Measurements from ENCODE around the gene SP2. TPM values are rescaled to one million over a fixed set of nuclear protein-coding genes. Genes with fewer than 3 reads are reported as not detected.

Gene SP2
- total RNA-seq, 6 donors from 2014 or later: 7.6 to 19.4 (median 13.1) TPM

DNA sequence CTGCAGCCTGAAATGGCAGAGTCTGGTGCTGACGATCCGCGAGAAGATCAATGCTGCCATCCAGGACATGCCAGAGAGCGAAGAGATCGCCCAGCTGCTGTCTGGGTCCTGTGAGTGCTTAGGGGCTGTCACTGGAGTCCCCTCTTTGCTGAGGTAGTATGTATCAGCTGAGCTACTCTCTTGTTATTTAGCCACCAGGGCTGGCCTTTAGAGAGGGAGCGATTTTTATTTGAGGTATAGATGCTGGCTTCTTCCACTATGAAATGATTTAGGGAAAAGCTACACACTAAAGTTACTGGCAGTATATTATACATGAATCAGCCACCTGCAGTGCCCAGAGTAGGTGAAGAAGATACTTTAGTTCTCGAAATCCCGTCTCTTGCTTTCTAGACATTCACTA lies 77.5 kb downstream of the SP2 start:
- no peak overlapping the region for H3K27ac ChIP-seq
- H3K4me3 ChIP-seq: no peak overlapping the region
- no peak for TF ChIP-seq POLR2AphosphoS5 (IDR thresholded peaks at IDR 0.05)
- no peak for DNase-seq
- peaks cover 24 to 52% (median 46%) of the 10 kb centered on the region in 4 donors for H3K36me3 ChIP-seq
- 94% methylated on average over 8 of the region's 8 CpGs for WGBS, 2 donors
- ATAC-seq (ENCODE audit: low FRiP score in 2 of 2): no peak
- no peaks in the 10 kb centered on the region for H3K27me3 ChIP-seq
- H3K4me1 ChIP-seq: peaks cover 11 to 21% (median 14%) of the 10 kb centered on the region in 4 donors
- no peaks in the 10 kb centered on the region for H3K9me3 ChIP-seq

DNA sequence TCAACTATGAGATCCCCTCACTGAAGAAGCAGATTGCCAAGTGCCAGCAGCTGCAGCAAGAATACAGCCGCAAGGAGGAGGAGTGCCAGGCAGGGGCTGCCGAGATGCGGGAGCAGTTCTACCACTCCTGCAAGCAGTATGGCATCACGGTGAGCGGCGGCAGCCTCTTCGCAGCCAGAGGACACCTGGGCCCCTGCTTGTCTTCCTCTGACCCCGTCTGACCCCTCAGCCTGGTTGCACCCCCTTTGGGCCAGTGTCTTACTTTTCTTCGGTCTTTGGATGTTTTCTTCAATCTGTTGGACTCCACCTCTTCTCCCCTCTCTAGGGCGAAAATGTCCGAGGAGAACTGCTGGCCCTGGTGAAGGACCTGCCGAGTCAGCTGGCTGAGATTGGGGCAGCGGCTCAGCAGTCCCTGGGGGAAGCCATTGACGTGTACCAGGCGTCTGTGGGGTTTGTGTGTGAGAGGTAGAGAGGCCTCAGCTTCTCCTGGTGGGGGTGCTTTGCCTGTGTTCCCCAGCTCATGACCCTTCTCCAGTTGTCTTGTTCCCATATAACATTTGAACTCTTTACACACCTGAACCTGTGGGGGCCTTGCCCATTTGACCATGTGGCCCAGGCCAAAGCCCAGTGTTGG lies 79.3 kb downstream of the SP2 start:
- DNase-seq: no peak
- peaks cover 9 to 16% (median 11%) of the 10 kb centered on the region in 4 donors for H3K4me1 ChIP-seq
- H3K27ac ChIP-seq: no peak overlapping the region
- peaks cover 24 to 70% (median 62%) of the 10 kb centered on the region in 4 donors for H3K36me3 ChIP-seq
- no peak overlapping the region for H3K4me3 ChIP-seq
- ATAC-seq (ENCODE audit: low FRiP score in 2 of 2): no peak
- H3K27me3 ChIP-seq: no peaks in the 10 kb centered on the region
- H3K9me3 ChIP-seq: no peaks in the 10 kb centered on the region
- TF ChIP-seq, protein P1, sequence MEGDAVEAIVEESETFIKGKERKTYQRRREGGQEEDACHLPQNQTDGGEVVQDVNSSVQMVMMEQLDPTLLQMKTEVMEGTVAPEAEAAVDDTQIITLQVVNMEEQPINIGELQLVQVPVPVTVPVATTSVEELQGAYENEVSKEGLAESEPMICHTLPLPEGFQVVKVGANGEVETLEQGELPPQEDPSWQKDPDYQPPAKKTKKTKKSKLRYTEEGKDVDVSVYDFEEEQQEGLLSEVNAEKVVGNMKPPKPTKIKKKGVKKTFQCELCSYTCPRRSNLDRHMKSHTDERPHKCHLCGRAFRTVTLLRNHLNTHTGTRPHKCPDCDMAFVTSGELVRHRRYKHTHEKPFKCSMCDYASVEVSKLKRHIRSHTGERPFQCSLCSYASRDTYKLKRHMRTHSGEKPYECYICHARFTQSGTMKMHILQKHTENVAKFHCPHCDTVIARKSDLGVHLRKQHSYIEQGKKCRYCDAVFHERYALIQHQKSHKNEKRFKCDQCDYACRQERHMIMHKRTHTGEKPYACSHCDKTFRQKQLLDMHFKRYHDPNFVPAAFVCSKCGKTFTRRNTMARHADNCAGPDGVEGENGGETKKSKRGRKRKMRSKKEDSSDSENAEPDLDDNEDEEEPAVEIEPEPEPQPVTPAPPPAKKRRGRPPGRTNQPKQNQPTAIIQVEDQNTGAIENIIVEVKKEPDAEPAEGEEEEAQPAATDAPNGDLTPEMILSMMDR (IDR thresholded peaks at IDR 0.05): no peak
- TF ChIP-seq EP300 (IDR thresholded peaks at IDR 0.05) (no peak), POLR2AphosphoS5 (IDR thresholded peaks at IDR 0.05) (no peak), POLR2A (IDR thresholded peaks at IDR 0.05) (no peak)
- 81 to 86% methylated on average over 14 to 15 of the region's 15 CpGs for WGBS, 2 donors

DNA sequence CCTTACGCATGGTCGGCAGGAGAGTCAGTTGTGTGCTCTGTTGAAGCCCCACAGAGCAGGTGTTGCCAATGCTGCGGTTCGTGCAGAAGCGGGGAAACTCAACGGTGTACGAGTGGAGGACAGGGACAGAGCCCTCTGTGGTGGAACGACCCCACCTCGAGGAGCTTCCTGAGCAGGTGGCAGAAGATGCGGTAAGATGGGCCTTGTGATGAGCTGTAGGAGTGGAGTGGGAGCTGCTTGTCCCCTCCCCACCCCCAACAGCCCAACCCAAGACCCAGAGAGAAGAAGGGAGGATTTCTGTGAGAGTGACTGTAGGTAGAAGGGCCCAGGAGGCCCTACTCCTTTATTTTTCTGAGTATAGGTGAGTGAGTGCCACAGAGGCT lies 79.8 kb downstream of the SP2 start:
- ATAC-seq (ENCODE audit: low FRiP score in 2 of 2): no peak
- Histone ChIP-seq H3K27me3 (no peaks in the 10 kb centered on the region), H3K36me3 (peaks cover 24 to 75% (median 67%) of the 10 kb centered on the region in 4 donors), H3K4me1 (peaks cover 7 to 13% (median 10%) of the 10 kb centered on the region in 4 donors), H3K27ac (no peak overlapping the region), H3K4me3 (no peak overlapping the region), H3K9me3 (no peaks in the 10 kb centered on the region)
- no peak for DNase-seq
- 90 to 96% methylated on average over 9 to 10 of the region's 10 CpGs for WGBS, 2 donors
- TF ChIP-seq POLR2A (IDR thresholded peaks at IDR 0.05): no peak
- TF ChIP-seq, protein P1 (IDR thresholded peaks at IDR 0.05): no peak
- TF ChIP-seq POLR2AphosphoS5 (IDR thresholded peaks at IDR 0.05): no peak
- TF ChIP-seq EP300 (IDR thresholded peaks at IDR 0.05): no peak

DNA sequence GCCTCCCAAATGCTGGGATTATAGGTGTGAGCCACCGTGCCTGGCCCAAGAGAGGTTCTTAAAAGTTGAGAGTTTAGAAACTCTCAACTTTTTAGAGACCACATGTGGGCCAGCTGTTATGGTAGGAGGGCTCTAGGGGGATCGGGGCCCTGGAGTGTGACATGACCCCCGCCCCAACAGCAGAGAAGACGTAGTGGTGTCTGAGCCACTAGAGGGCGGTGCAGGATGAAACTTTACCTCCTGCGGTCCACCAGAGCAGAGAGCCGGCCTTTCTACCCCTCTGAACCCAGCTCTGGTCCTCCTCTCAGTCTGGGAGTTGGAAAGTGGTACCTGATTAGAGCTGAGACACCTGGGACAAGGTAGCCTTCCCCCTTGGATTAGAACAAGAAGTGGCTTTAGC lies 82.3 kb downstream of the SP2 start:
- WGBS, 2 donors: 34 to 50% methylated on average over 1 to 7 of the region's 7 CpGs
- Histone ChIP-seq H3K4me1 (peaks cover 0 to 6% (median 1%) of the 10 kb centered on the region in 4 donors), H3K36me3 (peaks cover 31 to 100% (median 91%) of the 10 kb centered on the region in 4 donors), H3K4me3 (no peak overlapping the region), H3K27ac (no peak overlapping the region), H3K27me3 (no peaks in the 10 kb centered on the region), H3K9me3 (no peaks in the 10 kb centered on the region)
- TF ChIP-seq, protein P1 (IDR thresholded peaks at IDR 0.05): peak; percentile 39 to 69 (median 60)
- TF ChIP-seq EP300 (IDR thresholded peaks at IDR 0.05) (no peak), POLR2AphosphoS5 (IDR thresholded peaks at IDR 0.05) (no peak), POLR2A (IDR thresholded peaks at IDR 0.05) (no peak)
- DNase-seq (peak in 1 of 2 donors; percentile 42), ATAC-seq (ENCODE audit: low FRiP score in 2 of 2) (peak; percentile 65 to 70)

Other genes starting within 250 kb of the SP2 start
- 100 to 1,000 TPM; 162 to 223 (median 175) TPM for gene KPNB1, start 246.3 kb upstream of the SP2 start, total RNA-seq
- 10 to 100 TPM in 4 of 6 donors, 1 to 10 TPM in 2; 6.4 to 28.3 (median 12.8) TPM for gene TBKBP1, start 202.1 kb upstream of the SP2 start, total RNA-seq
- gene TBX21, start 163.0 kb upstream of the SP2 start, total RNA-seq: 1 to 10 TPM; 2.0 to 5.2 (median 3.4) TPM
- 10 to 100 TPM; 10.7 to 44.0 (median 19.3) TPM for gene OSBPL7, start 74.4 kb upstream of the SP2 start, total RNA-seq
- gene MRPL10, start 64.7 kb upstream of the SP2 start, total RNA-seq: 10 to 100 TPM; 23.1 to 44.2 (median 28.6) TPM
- 10 to 100 TPM in 1 of 6 donors, 1 to 10 TPM in 4, under 1 TPM in 1; 0.49 to 23.5 (median 9.1) TPM for gene LRRC46, start 64.6 kb upstream of the SP2 start, total RNA-seq
- gene SCRN2, start 55.0 kb upstream of the SP2 start, total RNA-seq: 10 to 100 TPM; 24.4 to 73.3 (median 34.8) TPM
- gene SP6, start 45.1 kb upstream of the SP2 start, total RNA-seq: 1 to 10 TPM in 5 of 6 donors, under 1 TPM in 1; 0.76 to 6.4 (median 2.4) TPM
- 10 to 100 TPM; 16.2 to 40.2 (median 28.7) TPM for gene PNPO, start 45.3 kb downstream of the SP2 start, total RNA-seq
- gene PRR15L, start 61.6 kb downstream of the SP2 start, total RNA-seq: 100 to 1,000 TPM in 1 of 6 donors, 10 to 100 TPM in 5; 34.2 to 105 (median 75.2) TPM
- gene CDK5RAP3, start 74.9 kb downstream of the SP2 start, total RNA-seq: 100 to 1,000 TPM in 5 of 6 donors, 10 to 100 TPM in 1; 76.6 to 661 (median 160) TPM
- gene COPZ2, start 141.6 kb downstream of the SP2 start, total RNA-seq: 10 to 100 TPM in 4 of 6 donors, 1 to 10 TPM in 2; 5.2 to 33.5 (median 17.7) TPM
- gene NFE2L1, start 152.1 kb downstream of the SP2 start, total RNA-seq: 100 to 1,000 TPM; 105 to 203 (median 148) TPM
- gene CBX1, start 205.2 kb downstream of the SP2 start, total RNA-seq: 10 to 100 TPM; 12.6 to 38.8 (median 28.0) TPM
- gene SNX11, start 211.5 kb downstream of the SP2 start, total RNA-seq: 10 to 100 TPM; 19.5 to 27.2 (median 23.7) TPM

All from upper lobe of left lung (tissue), 6 donors.